HG03066 (cell line): Measurements from ENCODE around the gene MCM8.

ENCODE experiments used
- ATAC-seq: cut with Tn5 transposase; IDR thresholded peaks from one replicate; pipeline ENCODE4 v1.9.1; 2021; ENCODE audit warnings: low read depth; ENCODE audit not compliant: unreplicated experiment

Gene MCM8

GRCh38 chr20:6039766-6040165, 89.3 kb downstream of the MCM8 start:
- no peak for ATAC-seq

DNA sequence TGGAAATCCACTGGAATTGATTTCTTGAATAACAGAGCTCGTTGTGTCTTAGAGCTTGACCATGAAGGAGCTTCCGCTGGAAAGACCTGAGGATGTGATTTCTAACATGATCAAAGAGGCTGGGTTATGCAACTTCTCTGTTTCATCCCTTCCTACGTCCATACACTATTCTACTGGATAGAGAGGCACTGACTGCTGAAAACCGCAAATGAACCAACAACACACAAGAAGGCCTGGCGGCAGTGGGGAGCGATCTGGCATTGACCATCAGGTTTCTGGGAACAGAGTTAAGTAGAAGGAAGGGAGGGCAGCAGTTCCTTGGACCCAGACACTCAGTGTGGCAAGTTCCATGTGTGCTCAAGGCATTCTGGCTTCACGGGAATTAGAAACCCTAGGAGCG, 90.1 kb downstream of the MCM8 start:
- ATAC-seq: no peak

- ATAC-seq: no peak
Measured at GRCh38 chr20:6040958-6041807, 90.7 kb downstream of the MCM8 start.

DNA sequence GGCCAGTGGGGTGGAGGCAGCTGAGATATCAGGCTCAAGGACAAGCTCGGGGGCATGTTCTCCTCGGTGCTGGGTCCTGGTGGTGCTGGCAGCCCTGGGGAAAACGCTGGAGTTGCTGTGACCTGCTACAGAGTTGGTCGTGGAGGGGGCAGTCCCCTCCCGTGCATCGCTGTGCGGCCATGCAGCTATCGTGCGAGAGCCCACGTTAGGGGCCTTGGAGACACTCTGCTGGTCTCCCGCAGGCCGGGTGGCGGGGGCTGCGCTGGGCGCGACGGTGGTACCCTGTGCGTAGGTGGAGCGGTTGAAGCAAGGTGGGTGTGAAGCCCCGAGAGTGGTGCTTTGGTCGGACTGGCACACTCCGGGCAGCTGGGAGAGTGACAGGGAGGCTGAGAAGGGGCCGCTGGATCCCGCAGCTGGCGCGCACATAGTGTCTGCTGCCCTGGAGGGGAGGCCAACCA, 91.4 kb downstream of the MCM8 start:
- ATAC-seq: no peak

GRCh38 chr20:6044115-6044514, 93.7 kb downstream of the MCM8 start:
- ATAC-seq: no peak

- ATAC-seq: no peak
Measured at GRCh38 chr20:6045566-6045965, 95.1 kb downstream of the MCM8 start.

DNA sequence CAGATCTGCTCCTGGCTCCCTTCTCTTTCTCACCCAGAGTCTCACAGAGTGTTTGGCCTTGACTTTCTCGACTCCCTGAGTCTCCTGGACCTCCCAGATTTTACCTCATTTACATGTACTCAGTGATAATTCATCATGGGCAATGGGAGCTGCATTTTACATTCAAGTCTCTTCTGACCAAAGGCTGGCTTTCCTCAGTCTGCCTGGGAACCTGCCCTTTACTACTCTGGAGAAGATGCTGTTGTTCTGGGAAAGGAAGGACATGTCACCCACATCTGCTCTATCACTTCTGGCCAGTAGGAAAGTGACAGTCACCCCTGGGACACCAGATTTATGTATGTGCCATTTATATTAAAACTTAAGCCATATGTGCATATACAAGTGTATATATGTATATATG, 96.0 kb downstream of the MCM8 start:
- ATAC-seq: no peak

DNA sequence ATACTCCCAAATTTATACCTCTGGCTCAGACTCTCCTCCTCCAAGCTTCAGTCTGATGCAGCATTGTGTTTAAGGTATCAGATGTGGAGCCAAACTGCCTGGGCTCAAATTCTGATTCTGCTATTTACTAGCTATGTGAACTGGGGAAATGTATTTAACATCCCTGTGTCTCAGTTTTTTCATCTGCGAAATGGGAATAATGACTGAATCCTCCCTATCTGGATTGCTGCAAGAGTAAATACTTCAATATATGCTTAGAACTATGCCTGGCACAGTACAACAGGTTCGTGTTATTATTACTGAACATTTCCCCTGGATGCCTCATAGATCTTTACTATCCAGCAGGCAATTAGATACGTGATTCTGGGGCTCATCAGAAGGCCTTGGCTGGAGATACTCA, 97.9 kb downstream of the MCM8 start:
- no peak for ATAC-seq
